SK-N-SH treated with all-trans-retinoic acid at 6 μM for 48 hours (cell line): Measurements from ENCODE around the gene TNFRSF11A.
A peak's percentile ranks its signal among the peaks of the same experiment; 100 is the strongest.

Experiments used
- ATAC-seq: fragments of 200-7000 bp; cut with Tn5 transposase; 3 replicates; pipeline ENCODE4 v1.9.1; 2020; ENCODE audit warnings: mild to moderate bottlenecking, moderate library complexity
- ARNTL ChIP-seq: fragments of 450-650 bp; formaldehyde crosslinking; IDR thresholded peaks from 2 replicates; pipeline ENCODE4 v1.5.0; 2020; ENCODE audit warnings: low read depth, mild to moderate bottlenecking, moderate library complexity, borderline replicate concordance
- BACH2 ChIP-seq: fragments of 250-450 bp; sonication (Bioruptor Pico); IDR thresholded peaks from 2 replicates; pipeline ENCODE4 v1.9.0; 2021; ENCODE audit warnings: mild to moderate bottlenecking, borderline replicate concordance
- CREB5 ChIP-seq: fragments of 250-450 bp; sonication (Bioruptor Pico); IDR thresholded peaks from 2 replicates; pipeline ENCODE4 v1.5.1; 2020; ENCODE audit warnings: low read depth, mild to moderate bottlenecking, moderate library complexity
- CSDC2 ChIP-seq: fragments of 250-450 bp; sonication (Bioruptor Pico); IDR thresholded peaks from 2 replicates; pipeline ENCODE4 v1.5.0; 2020; ENCODE audit warnings: mild to moderate bottlenecking, moderate library complexity
- CSRNP3 ChIP-seq: fragments of 250-450 bp; sonication (Bioruptor Pico); IDR thresholded peaks from 2 replicates; pipeline ENCODE4 v1.5.1; 2021; ENCODE audit warnings: mild to moderate bottlenecking, moderate library complexity
- ESRRG ChIP-seq: fragments of 250-450 bp; sonication (Bioruptor Pico); IDR thresholded peaks from 2 replicates; pipeline ENCODE4 v1.6.1; 2021; ENCODE audit warnings: mild to moderate bottlenecking
- ISL1 ChIP-seq: fragments of 250-450 bp; sonication (Bioruptor Pico); IDR thresholded peaks from 2 replicates; pipeline ENCODE4 v2.1.2; 2022; ENCODE audit warnings: mild to moderate bottlenecking, moderate library complexity
- OSR1 ChIP-seq: fragments of 250-450 bp; sonication (Bioruptor Pico); IDR thresholded peaks from 2 replicates; pipeline ENCODE4 v1.8.0; 2022; ENCODE audit warnings: moderate library complexity, mild to moderate bottlenecking, inconsistent platforms
- PATZ1 ChIP-seq: fragments of 250-450 bp; sonication (Bioruptor Pico); IDR thresholded peaks from 2 replicates; pipeline ENCODE4 v1.8.0; 2020; ENCODE audit warnings: mild to moderate bottlenecking, moderate library complexity, borderline replicate concordance
- PPARA ChIP-seq: fragments of 250-450 bp; sonication (Bioruptor Pico); IDR thresholded peaks from 2 replicates; pipeline ENCODE4 v1.5.0; 2020; ENCODE audit warnings: mild to moderate bottlenecking, borderline replicate concordance
- RARB ChIP-seq: fragments of 250-450 bp; sonication (Bioruptor Pico); IDR thresholded peaks from 2 replicates; pipeline ENCODE4 v1.8.0; 2021; ENCODE audit warnings: mild to moderate bottlenecking, moderate library complexity
- SNAI2 ChIP-seq: fragments of 250-450 bp; sonication (Bioruptor Pico); IDR thresholded peaks from 2 replicates; pipeline ENCODE4 v1.5.0; 2020; ENCODE audit warnings: mild to moderate bottlenecking, moderate library complexity
- TCF4 ChIP-seq: fragments of 250-450 bp; sonication (Bioruptor Pico); IDR thresholded peaks from 2 replicates; pipeline ENCODE4 v1.8.0; 2021; ENCODE audit warnings: mild to moderate bottlenecking, moderate library complexity, borderline replicate concordance
- TOX ChIP-seq: fragments of 250-450 bp; sonication (Bioruptor Pico); IDR thresholded peaks from 2 replicates; pipeline ENCODE4 v1.8.0; 2021; ENCODE audit warnings: mild to moderate bottlenecking, moderate library complexity, borderline replicate concordance
- ZC3H10 ChIP-seq: fragments of 250-450 bp; sonication (Bioruptor Pico); IDR thresholded peaks from 2 replicates; pipeline ENCODE4 v1.5.1; 2021; ENCODE audit warnings: mild to moderate bottlenecking, moderate library complexity
- ZFP3 ChIP-seq: fragments of 250-450 bp; sonication (Bioruptor Pico); IDR thresholded peaks from 2 replicates; pipeline ENCODE4 v1.5.0; 2020; ENCODE audit warnings: mild to moderate bottlenecking, moderate library complexity
- ZFP30 ChIP-seq: fragments of 450-650 bp; formaldehyde crosslinking; IDR thresholded peaks from 2 replicates; pipeline ENCODE4 v1.5.0; 2022; ENCODE audit warnings: mild to moderate bottlenecking, moderate library complexity
- ZNF565 ChIP-seq: fragments of 450-650 bp; formaldehyde crosslinking; conservative IDR thresholded peaks from 2 replicates; pipeline ENCODE4 v1.5.0; 2020; ENCODE audit warnings: low read depth, mild to moderate bottlenecking, moderate library complexity
- ZNF70 ChIP-seq: fragments of 450-650 bp; formaldehyde crosslinking; IDR thresholded peaks from 2 replicates; pipeline ENCODE4 v1.5.0; 2020; ENCODE audit warnings: mild to moderate bottlenecking, moderate library complexity
- ZNF8 ChIP-seq: fragments of 450-650 bp; formaldehyde crosslinking; IDR thresholded peaks from 2 replicates; pipeline ENCODE4 v1.5.0; 2020; ENCODE audit warnings: mild to moderate bottlenecking, moderate library complexity
- TF ChIP-seq, protein P1 (sequence below): fragments of 250-450 bp; sonication (Bioruptor Pico); IDR thresholded peaks from 2 replicates; pipeline ENCODE4 v1.8.0; 2021; ENCODE audit warnings: low read depth, mild to moderate bottlenecking, moderate library complexity, borderline replicate concordance
- TF ChIP-seq, protein P2 (sequence below): fragments of 250-450 bp; sonication (Bioruptor Pico); IDR thresholded peaks from 2 replicates; pipeline ENCODE4 v1.5.0; 2020; ENCODE audit warnings: mild to moderate bottlenecking, moderate library complexity

Gene TNFRSF11A

GRCh38 chr18:62398291-62398690, 73.2 kb downstream of the TNFRSF11A start:
- ATAC-seq, result no peak
- TF ChIP-seq ZFP3 (CRISPR knock-in tag) (no peak), TCF4 (CRISPR knock-in tag) (no peak), ZC3H10 (no peak), CSRNP3 (CRISPR knock-in tag) (no peak), RARB (CRISPR knock-in tag) (no peak), PPARA (CRISPR knock-in tag) (no peak)

GRCh38 chr18:62399276-62399675, 74.2 kb downstream of the TNFRSF11A start:
- no peak for ATAC-seq
- TF ChIP-seq CSDC2 (CRISPR knock-in tag), result no peak
- no peak for TF ChIP-seq ZNF8 (CRISPR knock-in tag)
- TF ChIP-seq CSRNP3 (CRISPR knock-in tag), result no peak
- TF ChIP-seq ZNF565 (CRISPR knock-in tag), result no peak
- TF ChIP-seq ZC3H10, result no peak
- TF ChIP-seq TCF4 (CRISPR knock-in tag), result no peak
- TF ChIP-seq ISL1, result no peak
- no peak for TF ChIP-seq CREB5
- no peak for TF ChIP-seq PPARA (CRISPR knock-in tag)
- no peak for TF ChIP-seq PATZ1 (CRISPR knock-in tag)
- TF ChIP-seq ESRRG (CRISPR knock-in tag), result no peak
- TF ChIP-seq ZNF70 (CRISPR knock-in tag), result no peak
- TF ChIP-seq TOX (CRISPR knock-in tag), result no peak

- peak; percentile 86 for ATAC-seq
- TF ChIP-seq ESRRG (CRISPR knock-in tag) (no peak), TOX (CRISPR knock-in tag) (no peak), PPARA (CRISPR knock-in tag) (no peak), OSR1 (CRISPR knock-in tag) (no peak), SNAI2 (CRISPR knock-in tag) (no peak), ZFP30 (CRISPR knock-in tag) (no peak), RARB (CRISPR knock-in tag) (no peak), ZFP3 (CRISPR knock-in tag) (no peak), TCF4 (CRISPR knock-in tag) (no peak), CSDC2 (CRISPR knock-in tag) (no peak), ISL1 (no peak), CSRNP3 (CRISPR knock-in tag) (no peak), ZNF8 (CRISPR knock-in tag) (no peak), ZC3H10 (no peak), ARNTL (CRISPR knock-in tag) (no peak), CREB5 (no peak), BACH2 (no peak)
- TF ChIP-seq, protein P1, sequence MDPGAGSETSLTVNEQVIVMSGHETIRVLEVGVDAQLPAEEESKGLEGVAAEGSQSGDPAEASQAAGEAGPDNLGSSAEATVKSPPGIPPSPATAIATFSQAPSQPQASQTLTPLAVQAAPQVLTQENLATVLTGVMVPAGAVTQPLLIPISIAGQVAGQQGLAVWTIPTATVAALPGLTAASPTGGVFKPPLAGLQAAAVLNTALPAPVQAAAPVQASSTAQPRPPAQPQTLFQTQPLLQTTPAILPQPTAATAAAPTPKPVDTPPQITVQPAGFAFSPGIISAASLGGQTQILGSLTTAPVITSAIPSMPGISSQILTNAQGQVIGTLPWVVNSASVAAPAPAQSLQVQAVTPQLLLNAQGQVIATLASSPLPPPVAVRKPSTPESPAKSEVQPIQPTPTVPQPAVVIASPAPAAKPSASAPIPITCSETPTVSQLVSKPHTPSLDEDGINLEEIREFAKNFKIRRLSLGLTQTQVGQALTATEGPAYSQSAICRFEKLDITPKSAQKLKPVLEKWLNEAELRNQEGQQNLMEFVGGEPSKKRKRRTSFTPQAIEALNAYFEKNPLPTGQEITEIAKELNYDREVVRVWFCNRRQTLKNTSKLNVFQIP, result no peak
- TF ChIP-seq, protein P2, sequence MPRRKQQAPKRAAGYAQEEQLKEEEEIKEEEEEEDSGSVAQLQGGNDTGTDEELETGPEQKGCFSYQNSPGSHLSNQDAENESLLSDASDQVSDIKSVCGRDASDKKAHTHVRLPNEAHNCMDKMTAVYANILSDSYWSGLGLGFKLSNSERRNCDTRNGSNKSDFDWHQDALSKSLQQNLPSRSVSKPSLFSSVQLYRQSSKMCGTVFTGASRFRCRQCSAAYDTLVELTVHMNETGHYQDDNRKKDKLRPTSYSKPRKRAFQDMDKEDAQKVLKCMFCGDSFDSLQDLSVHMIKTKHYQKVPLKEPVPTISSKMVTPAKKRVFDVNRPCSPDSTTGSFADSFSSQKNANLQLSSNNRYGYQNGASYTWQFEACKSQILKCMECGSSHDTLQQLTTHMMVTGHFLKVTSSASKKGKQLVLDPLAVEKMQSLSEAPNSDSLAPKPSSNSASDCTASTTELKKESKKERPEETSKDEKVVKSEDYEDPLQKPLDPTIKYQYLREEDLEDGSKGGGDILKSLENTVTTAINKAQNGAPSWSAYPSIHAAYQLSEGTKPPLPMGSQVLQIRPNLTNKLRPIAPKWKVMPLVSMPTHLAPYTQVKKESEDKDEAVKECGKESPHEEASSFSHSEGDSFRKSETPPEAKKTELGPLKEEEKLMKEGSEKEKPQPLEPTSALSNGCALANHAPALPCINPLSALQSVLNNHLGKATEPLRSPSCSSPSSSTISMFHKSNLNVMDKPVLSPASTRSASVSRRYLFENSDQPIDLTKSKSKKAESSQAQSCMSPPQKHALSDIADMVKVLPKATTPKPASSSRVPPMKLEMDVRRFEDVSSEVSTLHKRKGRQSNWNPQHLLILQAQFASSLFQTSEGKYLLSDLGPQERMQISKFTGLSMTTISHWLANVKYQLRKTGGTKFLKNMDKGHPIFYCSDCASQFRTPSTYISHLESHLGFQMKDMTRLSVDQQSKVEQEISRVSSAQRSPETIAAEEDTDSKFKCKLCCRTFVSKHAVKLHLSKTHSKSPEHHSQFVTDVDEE (CRISPR knock-in tag), result no peak
These were observed 74.7 kb downstream of the TNFRSF11A start for GRCh38 chr18:62399781-62400308.
